ENCODE data around the gene ADAMTS14.

DNA sequence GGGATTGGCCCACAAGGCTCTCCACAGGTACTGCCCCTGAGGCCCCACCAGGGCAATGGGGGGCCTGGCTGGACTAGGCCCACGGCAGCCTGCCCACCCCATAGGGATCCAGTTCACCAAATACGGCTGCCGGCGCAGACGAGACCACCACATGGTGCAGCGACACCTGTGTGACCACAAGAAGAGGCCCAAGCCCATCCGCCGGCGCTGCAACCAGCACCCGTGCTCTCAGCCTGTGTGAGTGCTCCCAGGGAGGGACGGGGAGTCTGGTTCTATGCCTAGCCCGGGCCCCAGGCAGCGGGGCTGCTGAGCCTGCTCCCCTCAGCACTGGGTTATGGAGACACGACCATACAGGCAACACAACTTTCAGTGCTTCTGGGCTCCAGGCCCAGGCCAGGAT is 79.7 kb downstream of the ADAMTS14 start:
- no peak for TF ChIP-seq ZNF274 (IDR thresholded peaks at IDR 0.05; ENCODE audit: low read depth, low read length)
- TF ChIP-seq YY1 (IDR thresholded peaks at IDR 0.05; ENCODE audit: insufficient read depth, insufficient read length), result no peak

All from NT2/D1 (cell line).